ENCODE data around the gene SPACA5. TPM values are rescaled to one million over a fixed set of nuclear protein-coding genes. Genes with fewer than 3 reads are reported as not detected.
A peak's percentile ranks its signal among the peaks of the same experiment; 100 is the strongest.
"Not testable (repeated sequence)": the region's sequence is repeated elsewhere in the genome, so short reads cannot be mapped to it uniquely, and the experiment has no call there.

Gene SPACA5
- total RNA-seq, 2 donors from 2014 or later, result not detected

- H3K4me1 Mint-ChIP-seq (ENCODE audit: low read depth), result peaks cover 15% of the 10 kb centered on the region
- H3K27me3 Mint-ChIP-seq (ENCODE audit: low read depth), result no peaks in the 10 kb centered on the region
- peak overlapping the region in 1 of 2 donors; percentile 29 for H3K4me3 Mint-ChIP-seq
- no peak overlapping the region for H3K27ac Mint-ChIP-seq
- DNase-seq, result no peak
- ATAC-seq (replicated peaks in 1 of 2), result no peak
- H3K36me3 Mint-ChIP-seq (ENCODE audit: insufficient read depth in 2 of 2), result peaks cover 3 to 17% of the 10 kb centered on the region in 2 donors
- H3K9me3 Mint-ChIP-seq, result no peaks in the 10 kb centered on the region
Observed at GRCh38 chrX:48002929-48003328, 3.9 kb upstream of the SPACA5 start.

GRCh38 chrX:48003367-48003757 lies 3.4 kb upstream of the SPACA5 start:
- peak in 1 of 2 donors; percentile 20 for ATAC-seq (replicated peaks in 1 of 2)

GRCh38 chrX:48003758-48004457 lies 2.9 kb upstream of the SPACA5 start, which contains the start of gene ZNF182:
TSS of gene ZNF182 (minus strand) at chrX:48003989. CDS start at chrX:48002609, 1,380 bp downstream.
- Mint-ChIP-seq H3K27me3 (ENCODE audit: low read depth) (no peaks in the 10 kb centered on the region), H3K36me3 (ENCODE audit: insufficient read depth in 2 of 2) (peaks cover 3 to 14% of the 10 kb centered on the region in 2 donors), H3K4me3 (peak within 1 kb of the TSS; percentile 99), H3K9me3 (no peaks in the 10 kb centered on the region), H3K27ac (peak within 1 kb of the TSS; percentile 98), H3K4me1 (ENCODE audit: low read depth) (peaks cover 15% of the 10 kb centered on the region)
- ATAC-seq (replicated peaks in 1 of 2), result peak; percentile 97
- DNase-seq, result peak; percentile 91 to 92

More at GRCh38 chrX:48003367-48003757, 3.4 kb upstream of the SPACA5 start:
- H3K36me3 Mint-ChIP-seq (ENCODE audit: insufficient read depth in 2 of 2), result peaks cover 3 to 16% of the 10 kb centered on the region in 2 donors
- no peaks in the 10 kb centered on the region for H3K9me3 Mint-ChIP-seq
- no peaks in the 10 kb centered on the region for H3K27me3 Mint-ChIP-seq (ENCODE audit: low read depth)
- H3K4me3 Mint-ChIP-seq, result peak overlapping the region; percentile 99
- no peak for DNase-seq
- H3K4me1 Mint-ChIP-seq (ENCODE audit: low read depth), result peaks cover 15% of the 10 kb centered on the region
- H3K27ac Mint-ChIP-seq, result peak overlapping the region; percentile 98

GRCh38 chrX:48009445-48009960 lies 2.7 kb downstream of the SPACA5 start:
- H3K27me3 Mint-ChIP-seq (ENCODE audit: low read depth); H3K36me3 Mint-ChIP-seq (ENCODE audit: insufficient read depth in 2 of 2): not testable (repeated sequence)

GRCh38 chrX:48016583-48017310 lies 10.0 kb downstream of the SPACA5 start:
- not testable (repeated sequence) for DNase-seq; H3K4me1 Mint-ChIP-seq (ENCODE audit: low read depth); H3K27ac Mint-ChIP-seq; H3K36me3 Mint-ChIP-seq (ENCODE audit: insufficient read depth in 2 of 2); H3K9me3 Mint-ChIP-seq; ATAC-seq (replicated peaks in 1 of 2); H3K4me3 Mint-ChIP-seq; H3K27me3 Mint-ChIP-seq (ENCODE audit: low read depth)

More at GRCh38 chrX:48009445-48009960, 2.7 kb downstream of the SPACA5 start:
- H3K27ac Mint-ChIP-seq; H3K9me3 Mint-ChIP-seq; H3K4me3 Mint-ChIP-seq; DNase-seq; H3K4me1 Mint-ChIP-seq (ENCODE audit: low read depth); ATAC-seq (replicated peaks in 1 of 2): not testable (repeated sequence)

- peak; percentile 66 to 72 for ATAC-seq (replicated peaks in 1 of 2)
- not testable (repeated sequence) for H3K27ac Mint-ChIP-seq; H3K4me1 Mint-ChIP-seq (ENCODE audit: low read depth); H3K4me3 Mint-ChIP-seq; DNase-seq; H3K9me3 Mint-ChIP-seq; H3K27me3 Mint-ChIP-seq (ENCODE audit: low read depth); H3K36me3 Mint-ChIP-seq (ENCODE audit: insufficient read depth in 2 of 2)
Observed at GRCh38 chrX:48019892-48020291, 13.1 kb downstream of the SPACA5 start.

GRCh38 chrX:48020472-48020871 lies 13.7 kb downstream of the SPACA5 start:
- Mint-ChIP-seq H3K4me3 (peak overlapping the region; percentile 90 to 94), H3K27ac (peak overlapping the region; percentile 98), H3K4me1 (ENCODE audit: low read depth) (peaks cover 11% of the 10 kb centered on the region)
- H3K9me3 Mint-ChIP-seq; H3K36me3 Mint-ChIP-seq (ENCODE audit: insufficient read depth in 2 of 2); H3K27me3 Mint-ChIP-seq (ENCODE audit: low read depth): not testable (repeated sequence)
- ATAC-seq (replicated peaks in 1 of 2) (peak; percentile 73 to 77), DNase-seq (peak; percentile 29 to 42)

GRCh38 chrX:48021026-48021900 lies 14.5 kb downstream of the SPACA5 start:
- H3K9me3 Mint-ChIP-seq, result peaks cover 1 to 5% of the 10 kb centered on the region in 2 donors
- DNase-seq, result peak; percentile 73 to 78

GRCh38 chrX:48022100-48022499 lies 15.3 kb downstream of the SPACA5 start:
- peaks cover 1 to 5% of the 10 kb centered on the region in 2 donors for H3K9me3 Mint-ChIP-seq
- ATAC-seq (replicated peaks in 1 of 2), result no peak
- H3K27me3 Mint-ChIP-seq (ENCODE audit: low read depth), result peaks cover 14% of the 10 kb centered on the region
- H3K4me1 Mint-ChIP-seq (ENCODE audit: low read depth), result peaks cover 16% of the 10 kb centered on the region
- H3K36me3 Mint-ChIP-seq (ENCODE audit: insufficient read depth in 2 of 2), result peaks cover 0 to 2% of the 10 kb centered on the region in 2 donors
- no peak overlapping the region for H3K27ac Mint-ChIP-seq
- H3K4me3 Mint-ChIP-seq, result no peak overlapping the region
- no peak for DNase-seq

More at GRCh38 chrX:48021026-48021900, 14.5 kb downstream of the SPACA5 start:
- Mint-ChIP-seq H3K27ac (peak overlapping the region; percentile 98), H3K4me3 (peak overlapping the region; percentile 90 to 94), H3K36me3 (ENCODE audit: insufficient read depth in 2 of 2) (peaks cover 0 to 2% of the 10 kb centered on the region in 2 donors), H3K4me1 (ENCODE audit: low read depth) (peaks cover 16% of the 10 kb centered on the region), H3K27me3 (ENCODE audit: low read depth) (peaks cover 7% of the 10 kb centered on the region)
- peak; percentile 65 to 68 for ATAC-seq (replicated peaks in 1 of 2)

- H3K36me3 Mint-ChIP-seq (ENCODE audit: insufficient read depth in 2 of 2), result peaks cover 0 to 2% of the 10 kb centered on the region in 2 donors
- peaks cover 1 to 5% of the 10 kb centered on the region in 2 donors for H3K9me3 Mint-ChIP-seq
- DNase-seq (no peak), ATAC-seq (replicated peaks in 1 of 2) (no peak)
- H3K4me1 Mint-ChIP-seq (ENCODE audit: low read depth), result peaks cover 16% of the 10 kb centered on the region
- H3K27ac Mint-ChIP-seq, result no peak overlapping the region
- peaks cover 14% of the 10 kb centered on the region for H3K27me3 Mint-ChIP-seq (ENCODE audit: low read depth)
- peak overlapping the region in 1 of 2 donors; percentile 27 for H3K4me3 Mint-ChIP-seq
Observed at GRCh38 chrX:48022738-48023137, 15.9 kb downstream of the SPACA5 start.

- DNase-seq, result peak; percentile 39 to 40
- H3K36me3 Mint-ChIP-seq (ENCODE audit: insufficient read depth in 2 of 2), result peaks cover 0 to 2% of the 10 kb centered on the region in 2 donors
- no peak overlapping the region for H3K27ac Mint-ChIP-seq
Observed at GRCh38 chrX:48025561-48025960, 18.8 kb downstream of the SPACA5 start.

GRCh38 chrX:48027545-48027944 lies 20.8 kb downstream of the SPACA5 start:
- peaks cover 14% of the 10 kb centered on the region for H3K27me3 Mint-ChIP-seq (ENCODE audit: low read depth)
- not testable (repeated sequence) for DNase-seq; H3K27ac Mint-ChIP-seq; H3K4me1 Mint-ChIP-seq (ENCODE audit: low read depth); ATAC-seq (replicated peaks in 1 of 2); H3K36me3 Mint-ChIP-seq (ENCODE audit: insufficient read depth in 2 of 2); H3K9me3 Mint-ChIP-seq; H3K4me3 Mint-ChIP-seq

More at GRCh38 chrX:48025561-48025960, 18.8 kb downstream of the SPACA5 start:
- Mint-ChIP-seq H3K9me3 (peaks cover 1 to 5% of the 10 kb centered on the region in 2 donors), H3K27me3 (ENCODE audit: low read depth) (peaks cover 14% of the 10 kb centered on the region), H3K4me1 (ENCODE audit: low read depth) (peaks cover 16% of the 10 kb centered on the region), H3K4me3 (no peak overlapping the region)
- peak in 1 of 2 donors; percentile 37 for ATAC-seq (replicated peaks in 1 of 2)
